ENCODE measurements around the gene WDTC1. TPM values are rescaled to one million over a fixed set of nuclear protein-coding genes. Genes with fewer than 3 reads are reported as not detected.

Gene WDTC1
- total and polyA plus RNA-seq, 2 of the 13 experiments (the other 11 are each of a cell fraction or from before 2014, with no cell fraction given): 5.5 TPM

DNA sequence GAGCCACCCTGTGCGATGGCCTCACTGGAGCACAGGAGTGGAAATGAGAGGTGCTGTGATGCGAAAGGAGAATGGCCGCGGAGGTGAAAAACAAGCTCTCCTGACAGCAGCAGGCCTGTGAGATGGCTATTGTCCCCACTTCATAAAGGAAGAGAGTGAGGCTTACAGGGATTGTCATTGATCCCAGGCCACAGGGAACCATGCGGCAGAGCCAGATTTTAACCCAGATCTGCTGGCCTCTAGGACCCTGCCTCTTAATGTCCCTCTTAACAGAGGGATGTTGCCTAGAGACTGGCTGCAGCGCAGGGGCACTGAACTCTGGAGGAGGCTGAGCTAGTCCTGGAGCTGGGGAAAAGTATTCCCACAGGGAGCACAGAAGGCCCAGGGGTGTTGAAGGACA, 104.3 kb downstream of the WDTC1 start:
- in situ Hi-C loops (cut with HindIII; ENCODE audit: extremely low pct_ligation_motif_present, low pct_unique_long_range_greater_than_20kb): no loop called here
- 98% methylated on average over 5 of the region's 6 CpGs for WGBS (ENCODE audit: low lambda C conversion rate)
- CTCF ChIA-PET (ENCODE audit: low intra/inter-chr PET ratio, low total read pairs): no interaction called here

DNA sequence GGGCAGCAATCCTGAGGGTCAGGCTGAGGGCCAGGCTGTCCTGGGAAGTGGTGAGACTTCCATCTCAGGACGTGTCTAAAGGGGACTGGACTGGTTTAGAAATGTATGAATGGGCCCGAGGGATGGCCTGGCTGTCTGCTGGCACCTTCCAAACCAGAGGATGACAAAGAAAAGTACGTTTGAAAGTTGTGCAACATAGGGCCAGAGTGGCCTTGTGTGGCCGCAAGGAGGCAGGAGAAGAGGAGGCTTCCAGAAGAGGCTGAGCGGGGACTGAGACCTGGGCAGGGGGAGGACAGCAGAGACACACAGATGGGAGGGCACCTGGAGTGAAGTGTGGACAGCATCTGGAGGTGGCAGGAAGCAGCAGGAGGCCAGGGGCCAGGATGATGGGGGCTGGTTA, 104.8 kb downstream of the WDTC1 start:
- in situ Hi-C loops (cut with HindIII; ENCODE audit: extremely low pct_ligation_motif_present, low pct_unique_long_range_greater_than_20kb) (no loop called here), intact Hi-C loops (cut with micrococcal nuclease; ENCODE audit: unreplicated experiment) (no loop called here)
- Histone ChIP-seq H2AFZ (ENCODE audit: low read length) (no peak overlapping the region), H3K4me3 (replicated peaks in 1 of 3; ENCODE audit: insufficient read depth in 1 of 3, low read depth in 2 of 3, low read length in 3 of 3) (no peak overlapping the region), H3K9me3 (ENCODE audit: low read length) (no peaks in the 10 kb centered on the region), H3K4me1 (ENCODE audit: insufficient read depth, low read length) (peaks cover 20% of the 10 kb centered on the region), H4K20me1 (ENCODE audit: insufficient read depth, low read length) (no peaks in the 10 kb centered on the region), H3K79me2 (ENCODE audit: insufficient read depth, low read length) (no peaks in the 10 kb centered on the region), H3K36me3 (replicated peaks in 1 of 2; ENCODE audit: control insufficient read depth in 1 of 2, insufficient read depth in 2 of 2, low read length in 2 of 2) (peaks cover 13 to 15% of the 10 kb centered on the region in 2 experiments; a peak in 4 of 5 replicates), H3K4me2 (ENCODE audit: low read depth, low read length) (no peak overlapping the region), H3K27ac (ENCODE audit: extremely low read length, insufficient read depth, low read length) (no peak overlapping the region), H3K27me3 (ENCODE audit: control insufficient read depth in 1 of 2, insufficient read depth in 2 of 2, low read length in 2 of 2) (no peaks in the 10 kb centered on the region; a peak in 1 of 5 replicates), H3K9ac (ENCODE audit: insufficient read depth, low read depth, low read length) (no peak overlapping the region)
- DNase-seq (ENCODE audit: low spot score) (no peak), ATAC-seq (no peak), FAIRE-seq (no peak)
- 33% methylated on average over 5 of the region's 5 CpGs for WGBS (ENCODE audit: low lambda C conversion rate)
- CTCF ChIA-PET (ENCODE audit: low intra/inter-chr PET ratio, low total read pairs): no interaction called here
- no TSS peak for BruUV-seq (replicated peaks)
- POLR2A ChIA-PET: interaction anchor here (1.6 kb wide), 1 partner anchor 12 kb away, joined by 5 read pairs; no protein-coding TSS in a partner anchor
- peak; percentile 54 for TF ChIP-seq CEBPG (CRISPR knock-in tag; IDR thresholded peaks at IDR 0.05)
- TF ChIP-seq, protein P1, sequence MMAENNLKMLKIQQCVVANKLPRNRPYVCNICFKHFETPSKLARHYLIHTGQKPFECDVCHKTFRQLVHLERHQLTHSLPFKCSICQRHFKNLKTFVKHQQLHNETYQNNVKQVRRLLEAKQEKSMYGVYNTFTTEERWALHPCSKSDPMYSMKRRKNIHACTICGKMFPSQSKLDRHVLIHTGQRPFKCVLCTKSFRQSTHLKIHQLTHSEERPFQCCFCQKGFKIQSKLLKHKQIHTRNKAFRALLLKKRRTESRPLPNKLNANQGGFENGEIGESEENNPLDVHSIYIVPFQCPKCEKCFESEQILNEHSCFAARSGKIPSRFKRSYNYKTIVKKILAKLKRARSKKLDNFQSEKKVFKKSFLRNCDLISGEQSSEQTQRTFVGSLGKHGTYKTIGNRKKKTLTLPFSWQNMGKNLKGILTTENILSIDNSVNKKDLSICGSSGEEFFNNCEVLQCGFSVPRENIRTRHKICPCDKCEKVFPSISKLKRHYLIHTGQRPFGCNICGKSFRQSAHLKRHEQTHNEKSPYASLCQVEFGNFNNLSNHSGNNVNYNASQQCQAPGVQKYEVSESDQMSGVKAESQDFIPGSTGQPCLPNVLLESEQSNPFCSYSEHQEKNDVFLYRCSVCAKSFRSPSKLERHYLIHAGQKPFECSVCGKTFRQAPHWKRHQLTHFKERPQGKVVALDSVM (CRISPR knock-in tag; IDR thresholded peaks at IDR 0.05): peak; percentile 90
- TF ChIP-seq CEBPB (IDR thresholded peaks at IDR 0.05; ENCODE audit: borderline replicate concordance, low read depth, low read length): peak; percentile 67
- no peak for TF ChIP-seq ZNF12 (CRISPR knock-in tag; IDR thresholded peaks at IDR 0.05)
- no peak for TF ChIP-seq ISL2 (CRISPR knock-in tag; IDR thresholded peaks at IDR 0.05)

More for the DNA sequence above, 104.3 kb downstream of the WDTC1 start:
- Histone ChIP-seq H3K27me3 (ENCODE audit: control insufficient read depth in 1 of 2, insufficient read depth in 2 of 2, low read length in 2 of 2) (no peaks in the 10 kb centered on the region; a peak in 1 of 5 replicates), H3K4me3 (replicated peaks in 1 of 3; ENCODE audit: insufficient read depth in 1 of 3, low read depth in 2 of 3, low read length in 3 of 3) (no peak overlapping the region), H4K20me1 (ENCODE audit: insufficient read depth, low read length) (no peaks in the 10 kb centered on the region), H3K4me2 (ENCODE audit: low read depth, low read length) (no peak overlapping the region), H3K27ac (ENCODE audit: extremely low read length, insufficient read depth, low read length) (no peak overlapping the region), H2AFZ (ENCODE audit: low read length) (no peak overlapping the region), H3K9ac (ENCODE audit: insufficient read depth, low read depth, low read length) (no peak overlapping the region), H3K36me3 (replicated peaks in 1 of 2; ENCODE audit: control insufficient read depth in 1 of 2, insufficient read depth in 2 of 2, low read length in 2 of 2) (peaks cover 15 to 20% of the 10 kb centered on the region in 2 experiments; a peak in 4 of 5 replicates), H3K9me3 (ENCODE audit: low read length) (no peaks in the 10 kb centered on the region), H3K79me2 (ENCODE audit: insufficient read depth, low read length) (no peaks in the 10 kb centered on the region), H3K4me1 (ENCODE audit: insufficient read depth, low read length) (peaks cover 16% of the 10 kb centered on the region)
- BruUV-seq (replicated peaks): no TSS peak
- DNase-seq (ENCODE audit: low spot score) (no peak), ATAC-seq (no peak), FAIRE-seq (no peak)
- intact Hi-C loops (cut with micrococcal nuclease; ENCODE audit: unreplicated experiment): no loop called here
- TF ChIP-seq SMARCC2 (IDR thresholded peaks at IDR 0.05) (no peak), ESRRA (CRISPR knock-in tag; IDR thresholded peaks at IDR 0.05; ENCODE audit: low read depth) (no peak), POGK (CRISPR knock-in tag; conservative IDR thresholded peaks at IDR 0.05) (no peak), CBX5 (CRISPR knock-in tag; IDR thresholded peaks at IDR 0.05; ENCODE audit: borderline replicate concordance) (no peak)
- POLR2A ChIA-PET: no interaction called here
